Neuron (in vitro differentiated cells): ENCODE measurements around the gene EHD4.

Source experiments
- H2AFZ ChIP-seq: one replicate; pipeline ENCODE4 v1.6.1; 2013; ENCODE audit warnings: low read depth, mild to moderate bottlenecking, inconsistent platforms, low read length, moderate library complexity
- H3K27me3 ChIP-seq: one replicate; pipeline ENCODE4 v1.6.1; 2013; ENCODE audit warnings: low read length; ENCODE audit not compliant: insufficient read depth
- H3K36me3 ChIP-seq: one replicate; pipeline ENCODE4 v1.6.1; 2013; ENCODE audit warnings: low read length; ENCODE audit not compliant: insufficient read depth
- H3K4me1 ChIP-seq: one replicate; pipeline ENCODE4 v1.6.1; 2013; ENCODE audit warnings: low read length; ENCODE audit not compliant: insufficient read depth
- H3K4me3 ChIP-seq: 2 replicates; pipeline ENCODE4 v1.5.1; 2013; ENCODE audit warnings: mild to moderate bottlenecking, low read length, moderate library complexity
- H3K9me3 ChIP-seq: one replicate; pipeline ENCODE4 v1.6.1; 2013; ENCODE audit warnings: low read length

Gene EHD4

GRCh38 chr15:41955100-41955499 is 17.3 kb downstream of the EHD4 start:
- Histone ChIP-seq H3K9me3 (no peaks in the 10 kb centered on the region), H3K27me3 (no peaks in the 10 kb centered on the region), H3K4me3 (no peak overlapping the region), H2AFZ (no peak overlapping the region), H3K4me1 (peaks cover 4% of the 10 kb centered on the region), H3K36me3 (no peaks in the 10 kb centered on the region)

GRCh38 chr15:41954036-41954435 is 18.3 kb downstream of the EHD4 start:
- Histone ChIP-seq H3K4me1 (peaks cover 4% of the 10 kb centered on the region), H2AFZ (no peak overlapping the region), H3K36me3 (no peaks in the 10 kb centered on the region), H3K9me3 (no peaks in the 10 kb centered on the region), H3K27me3 (no peaks in the 10 kb centered on the region), H3K4me3 (no peak overlapping the region)

DNA sequence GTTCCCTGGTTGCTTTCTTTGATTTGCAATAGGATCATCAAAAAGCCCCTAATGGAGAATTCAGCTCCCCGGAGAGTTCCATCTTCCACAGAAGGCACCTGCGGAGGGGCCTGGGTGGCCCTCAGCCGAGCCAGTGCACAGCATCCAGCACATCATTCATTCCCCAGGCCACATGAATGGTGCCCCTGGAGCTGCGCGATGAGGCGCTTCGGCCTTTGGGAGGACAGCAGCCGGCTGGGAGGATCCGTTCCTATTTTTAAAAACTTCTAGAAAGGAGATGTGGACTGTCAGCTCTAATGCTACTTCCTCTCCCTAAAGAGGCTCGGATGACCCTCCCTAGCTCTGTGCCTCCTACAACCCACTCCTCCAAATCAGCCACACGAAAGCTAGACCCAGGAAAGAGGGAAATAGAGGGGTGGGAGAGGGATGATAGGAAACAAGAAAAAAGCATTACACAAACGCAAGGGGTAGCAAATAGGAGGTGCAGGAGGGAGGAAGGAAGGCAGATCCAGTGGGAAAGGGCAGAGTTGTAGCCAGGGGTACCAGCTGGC is 20.3 kb downstream of the EHD4 start:
- no peak overlapping the region for H3K4me3 ChIP-seq
- H3K36me3 ChIP-seq = no peaks in the 10 kb centered on the region
- no peak overlapping the region for H2AFZ ChIP-seq
- H3K4me1 ChIP-seq = peaks cover 4% of the 10 kb centered on the region
- no peaks in the 10 kb centered on the region for H3K9me3 ChIP-seq
- H3K27me3 ChIP-seq = no peaks in the 10 kb centered on the region

GRCh38 chr15:41951571-41951970 is 20.8 kb downstream of the EHD4 start:
- Histone ChIP-seq H3K36me3 (no peaks in the 10 kb centered on the region), H2AFZ (no peak overlapping the region), H3K4me3 (no peak overlapping the region), H3K27me3 (no peaks in the 10 kb centered on the region), H3K9me3 (no peaks in the 10 kb centered on the region), H3K4me1 (peaks cover 4% of the 10 kb centered on the region)

DNA sequence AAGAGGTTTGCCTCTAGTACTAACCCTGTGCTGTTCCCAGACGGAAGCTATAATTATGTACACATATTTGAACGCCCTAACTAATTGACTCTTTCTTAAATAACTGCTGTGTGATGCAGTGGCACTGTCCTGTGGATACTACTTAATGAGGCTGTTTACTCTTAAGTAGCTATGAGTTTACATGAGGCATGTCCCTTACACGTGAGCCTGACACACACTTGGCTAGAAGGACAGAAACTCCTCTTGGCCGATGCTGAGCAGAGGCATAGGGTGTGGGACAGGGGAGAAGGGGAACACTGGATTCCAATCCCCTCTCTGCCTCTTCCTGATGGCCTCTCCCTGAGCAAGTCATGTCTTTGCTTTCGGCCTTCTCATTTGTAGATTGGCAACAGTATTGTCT is 21.9 kb downstream of the EHD4 start:
- Histone ChIP-seq H3K9me3 (no peaks in the 10 kb centered on the region), H3K4me3 (no peak overlapping the region), H2AFZ (no peak overlapping the region), H3K4me1 (peaks cover 4% of the 10 kb centered on the region), H3K36me3 (no peaks in the 10 kb centered on the region), H3K27me3 (no peaks in the 10 kb centered on the region)

GRCh38 chr15:41950127-41950483 is 22.3 kb downstream of the EHD4 start:
- Histone ChIP-seq H3K36me3 (no peaks in the 10 kb centered on the region), H3K4me1 (peaks cover 5% of the 10 kb centered on the region), H3K4me3 (no peak overlapping the region), H3K9me3 (no peaks in the 10 kb centered on the region), H2AFZ (no peak overlapping the region), H3K27me3 (no peaks in the 10 kb centered on the region)

GRCh38 chr15:41949401-41950126 is 22.8 kb downstream of the EHD4 start:
- Histone ChIP-seq H2AFZ (no peak overlapping the region), H3K27me3 (no peaks in the 10 kb centered on the region), H3K4me1 (peaks cover 10% of the 10 kb centered on the region), H3K4me3 (no peak overlapping the region), H3K9me3 (no peaks in the 10 kb centered on the region), H3K36me3 (no peaks in the 10 kb centered on the region)

GRCh38 chr15:41948490-41948889 is 23.9 kb downstream of the EHD4 start:
- no peaks in the 10 kb centered on the region for H3K27me3 ChIP-seq
- peaks cover 21% of the 10 kb centered on the region for H3K4me1 ChIP-seq
- H3K36me3 ChIP-seq = no peaks in the 10 kb centered on the region
- H2AFZ ChIP-seq = no peak overlapping the region
- no peaks in the 10 kb centered on the region for H3K9me3 ChIP-seq
- H3K4me3 ChIP-seq = no peak overlapping the region

- peaks cover 21% of the 10 kb centered on the region for H3K4me1 ChIP-seq
- H3K9me3 ChIP-seq = no peaks in the 10 kb centered on the region
- H2AFZ ChIP-seq = no peak overlapping the region
- H3K27me3 ChIP-seq = no peaks in the 10 kb centered on the region
- H3K36me3 ChIP-seq = no peaks in the 10 kb centered on the region
- H3K4me3 ChIP-seq = no peak overlapping the region
Observed at GRCh38 chr15:41946970-41947369, 25.4 kb downstream of the EHD4 start.

DNA sequence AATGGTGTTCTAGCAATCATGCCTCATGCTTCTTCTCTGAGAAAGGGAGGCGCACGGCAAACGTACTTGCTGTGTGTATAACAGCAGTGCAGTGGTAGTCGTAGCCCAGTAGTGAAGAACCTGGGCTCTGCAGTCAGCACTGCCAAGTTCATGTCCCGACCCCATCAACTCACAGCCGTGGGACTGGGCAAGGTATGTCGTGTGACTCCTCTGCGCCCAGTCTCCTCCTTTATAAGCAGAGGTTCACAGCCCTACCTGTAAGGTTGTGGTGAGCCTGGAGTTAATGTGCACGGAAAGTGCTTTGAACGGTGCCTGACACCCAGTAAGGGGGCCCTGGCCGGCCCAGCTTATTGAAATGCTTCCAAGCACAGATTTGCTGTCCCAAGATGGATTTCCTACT is 26.6 kb downstream of the EHD4 start:
- H3K4me3 ChIP-seq = no peak overlapping the region
- H2AFZ ChIP-seq = no peak overlapping the region
- H3K36me3 ChIP-seq = no peaks in the 10 kb centered on the region
- H3K4me1 ChIP-seq = peaks cover 20% of the 10 kb centered on the region
- H3K9me3 ChIP-seq = no peaks in the 10 kb centered on the region
- H3K27me3 ChIP-seq = no peaks in the 10 kb centered on the region

GRCh38 chr15:41945221-41945620 is 27.1 kb downstream of the EHD4 start:
- Histone ChIP-seq H3K36me3 (no peaks in the 10 kb centered on the region), H2AFZ (no peak overlapping the region), H3K4me3 (no peak overlapping the region), H3K9me3 (no peaks in the 10 kb centered on the region), H3K27me3 (no peaks in the 10 kb centered on the region), H3K4me1 (peaks cover 20% of the 10 kb centered on the region)

- no peaks in the 10 kb centered on the region for H3K36me3 ChIP-seq
- H3K4me1 ChIP-seq = peaks cover 20% of the 10 kb centered on the region
- no peak overlapping the region for H3K4me3 ChIP-seq
- H2AFZ ChIP-seq = no peak overlapping the region
- no peaks in the 10 kb centered on the region for H3K9me3 ChIP-seq
- H3K27me3 ChIP-seq = no peaks in the 10 kb centered on the region
Observed at GRCh38 chr15:41944313-41944940, 27.9 kb downstream of the EHD4 start.

GRCh38 chr15:41943543-41944312 is 28.6 kb downstream of the EHD4 start:
- H3K9me3 ChIP-seq = no peaks in the 10 kb centered on the region
- H3K27me3 ChIP-seq = no peaks in the 10 kb centered on the region
- no peak overlapping the region for H3K4me3 ChIP-seq
- H3K36me3 ChIP-seq = no peaks in the 10 kb centered on the region
- H2AFZ ChIP-seq = no peak overlapping the region
- peaks cover 20% of the 10 kb centered on the region for H3K4me1 ChIP-seq
